ENCODE results near the gene TMPRSS9.

GRCh38 chr19:2312820-2313501 is 47.1 kb upstream of the TMPRSS9 start:
- TF ChIP-seq EZH2 (IDR thresholded peaks at IDR 0.05; ENCODE audit: borderline replicate concordance, low read length) (no peak), CTCF (IDR thresholded peaks at IDR 0.05; ENCODE audit: low read length) (no peak)
